ENCODE results near the gene UBE2E2. TPM values are rescaled to one million over a fixed set of nuclear protein-coding genes. Genes with fewer than 3 reads are reported as not detected.

The UBE2E2 gene
- total RNA-seq, 1 donor from 2014 or later, result 13.8 TPM

DNA sequence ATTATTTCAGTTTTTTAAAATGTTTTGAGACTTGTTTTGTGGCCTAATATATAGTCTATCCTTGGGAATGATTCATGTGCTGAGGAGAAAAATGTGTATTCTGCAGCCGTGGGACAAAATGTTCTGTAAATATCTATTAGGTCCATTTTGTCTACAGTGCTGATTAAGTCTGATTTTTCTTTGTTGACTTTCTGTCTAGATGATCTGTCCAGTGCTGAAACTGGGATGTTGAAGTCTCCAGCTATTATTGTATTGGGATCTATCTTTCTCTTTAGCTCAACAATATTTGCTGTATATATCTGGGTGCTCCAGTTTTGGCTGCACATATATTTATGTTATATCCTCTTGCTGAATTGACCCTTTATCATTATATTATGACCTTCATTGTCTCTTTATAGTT, 85.2 kb downstream of the UBE2E2 start:
- DNase-seq, result no peak
- intact Hi-C loops (cut with micrococcal nuclease), result no loop called here
- no peak overlapping the region for H3K4me3 Mint-ChIP-seq
- peaks cover 16% of the 10 kb centered on the region for H3K9me3 Mint-ChIP-seq
- H3K27ac Mint-ChIP-seq, result no peak overlapping the region
- no peaks in the 10 kb centered on the region for H3K4me1 Mint-ChIP-seq
- peaks cover 1% of the 10 kb centered on the region for H3K27me3 Mint-ChIP-seq
- no peaks in the 10 kb centered on the region for H3K36me3 Mint-ChIP-seq (ENCODE audit: low read depth)

DNA sequence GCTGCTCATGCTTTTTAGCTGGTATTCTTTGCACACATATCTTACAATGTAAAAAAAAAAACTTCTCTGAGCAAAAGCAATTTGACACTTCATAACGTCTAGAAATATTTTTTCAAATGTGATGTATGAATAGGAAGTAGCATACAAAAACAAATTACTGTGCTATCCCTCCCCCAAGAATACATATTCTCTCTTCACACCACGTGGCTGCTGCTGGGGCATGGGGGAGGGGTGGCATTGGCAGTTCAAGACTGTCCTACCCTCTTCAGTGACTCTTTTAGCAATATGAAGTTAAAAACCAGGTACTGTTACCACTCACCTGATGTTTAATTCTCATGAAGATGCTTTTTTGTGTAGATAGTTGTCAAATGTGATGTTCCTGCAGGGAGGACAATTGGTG, 85.6 kb downstream of the UBE2E2 start:
- no peak overlapping the region for H3K4me3 Mint-ChIP-seq
- H3K4me1 Mint-ChIP-seq, result no peaks in the 10 kb centered on the region
- peaks cover 16% of the 10 kb centered on the region for H3K9me3 Mint-ChIP-seq
- no peak for DNase-seq
- no peaks in the 10 kb centered on the region for H3K36me3 Mint-ChIP-seq (ENCODE audit: low read depth)
- H3K27ac Mint-ChIP-seq, result no peak overlapping the region
- peaks cover 1% of the 10 kb centered on the region for H3K27me3 Mint-ChIP-seq
- intact Hi-C loops (cut with micrococcal nuclease), result no loop called here

DNA sequence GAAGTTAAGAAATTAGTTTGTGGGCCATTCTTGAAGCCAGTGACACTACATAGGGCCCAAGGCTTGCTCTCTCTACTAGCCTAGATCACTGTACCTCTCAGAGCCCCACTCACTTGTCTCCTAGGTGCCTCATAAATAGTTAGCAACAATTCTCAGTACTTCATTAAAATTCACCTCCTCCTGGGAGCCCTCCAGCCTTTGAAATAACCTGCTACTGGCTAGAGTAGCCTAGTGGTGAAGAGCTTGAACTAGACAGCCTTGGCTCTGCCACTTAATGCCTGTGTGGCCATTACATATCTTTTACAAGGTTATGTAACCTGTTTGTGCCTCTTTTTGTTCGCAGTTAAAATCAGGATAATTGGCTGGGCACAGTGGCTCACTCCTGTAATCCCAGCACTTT, 89.3 kb downstream of the UBE2E2 start:
- peaks cover 1% of the 10 kb centered on the region for H3K27me3 Mint-ChIP-seq
- intact Hi-C loops (cut with micrococcal nuclease), result no loop called here
- DNase-seq, result no peak

DNA sequence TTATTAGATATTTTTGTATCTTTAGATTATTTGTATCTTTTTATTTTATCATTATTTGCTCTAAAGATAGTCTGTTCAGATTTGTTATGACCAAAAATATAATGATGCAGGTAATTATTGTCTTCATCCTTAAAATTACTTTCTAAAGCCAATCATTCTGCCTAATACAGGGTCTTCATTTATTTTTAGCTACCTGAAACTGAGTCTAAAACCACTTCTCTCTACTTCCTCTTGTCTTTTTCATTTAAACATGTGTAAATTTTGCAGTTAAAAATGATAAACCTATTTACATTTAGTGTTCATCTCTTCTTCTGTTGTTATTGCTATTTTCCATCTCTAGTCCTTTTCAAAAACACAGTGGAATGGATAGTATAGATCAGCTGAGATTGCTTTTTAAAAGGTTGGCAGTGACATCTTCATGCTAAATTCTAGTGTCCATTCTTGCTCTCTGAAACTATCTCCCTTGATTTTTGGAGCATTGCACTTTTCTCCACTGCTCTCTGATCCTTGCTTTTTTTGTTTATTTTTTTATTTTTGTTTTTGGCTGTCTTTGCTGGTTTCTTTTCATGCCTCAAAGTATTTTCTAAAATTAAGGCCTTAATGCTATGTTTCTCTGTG, 91.8 kb downstream of the UBE2E2 start:
- Mint-ChIP-seq H3K4me1 (no peaks in the 10 kb centered on the region), H3K27me3 (no peaks in the 10 kb centered on the region), H3K36me3 (ENCODE audit: low read depth) (no peaks in the 10 kb centered on the region), H3K27ac (no peak overlapping the region), H3K4me3 (no peak overlapping the region), H3K9me3 (peaks cover 16% of the 10 kb centered on the region)
- intact Hi-C loops (cut with micrococcal nuclease), result no loop called here
- DNase-seq, result no peak

More for the DNA sequence above, 89.3 kb downstream of the UBE2E2 start:
- Mint-ChIP-seq H3K27ac (no peak overlapping the region), H3K4me3 (no peak overlapping the region), H3K9me3 (peaks cover 14% of the 10 kb centered on the region), H3K4me1 (no peaks in the 10 kb centered on the region), H3K36me3 (ENCODE audit: low read depth) (no peaks in the 10 kb centered on the region)

DNA sequence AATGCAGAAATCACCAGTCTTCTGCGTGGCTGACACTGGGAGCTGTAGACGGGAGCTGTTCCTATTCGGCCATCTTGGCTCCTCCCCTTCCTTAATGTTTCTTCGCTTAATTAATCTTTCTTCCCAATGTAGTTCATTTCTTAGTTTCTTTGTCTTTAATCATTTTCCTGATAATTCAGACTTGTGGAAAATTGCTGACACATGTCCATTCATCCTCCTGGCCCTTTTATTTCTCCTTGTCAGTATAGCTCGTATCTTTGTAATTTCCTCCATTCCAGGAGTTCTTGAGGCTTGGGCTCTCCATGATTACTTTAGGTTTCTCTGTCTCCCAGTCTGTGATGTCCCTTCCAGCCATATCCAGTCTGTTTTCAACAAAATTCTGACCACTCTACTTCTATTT, 98.7 kb downstream of the UBE2E2 start:
- peaks cover 8% of the 10 kb centered on the region for H3K9me3 Mint-ChIP-seq
- H3K27ac Mint-ChIP-seq, result no peak overlapping the region
- H3K36me3 Mint-ChIP-seq (ENCODE audit: low read depth), result no peaks in the 10 kb centered on the region
- no peaks in the 10 kb centered on the region for H3K27me3 Mint-ChIP-seq
- intact Hi-C loops (cut with micrococcal nuclease), result no loop called here
- H3K4me3 Mint-ChIP-seq, result no peak overlapping the region
- DNase-seq, result no peak
- H3K4me1 Mint-ChIP-seq, result no peaks in the 10 kb centered on the region

DNA sequence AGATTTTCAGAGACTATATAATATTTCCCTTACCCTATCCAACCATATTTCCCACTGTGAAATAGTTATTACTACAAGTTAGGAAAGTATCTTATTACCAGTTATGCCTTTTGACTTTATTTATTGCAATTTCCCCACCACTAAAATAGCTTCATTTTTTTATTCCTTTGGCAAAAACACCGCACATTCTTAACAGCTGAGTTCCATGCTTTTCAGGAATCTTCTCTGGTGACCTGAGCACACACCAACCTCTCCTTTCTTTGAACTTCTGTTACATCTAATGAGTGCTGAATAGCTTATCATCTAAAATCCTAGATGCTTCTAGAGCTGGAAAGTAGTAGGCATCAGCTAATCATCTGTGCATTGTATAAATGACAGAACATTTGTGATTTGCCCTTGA, 99.1 kb downstream of the UBE2E2 start:
- Mint-ChIP-seq H3K9me3 (peaks cover 10% of the 10 kb centered on the region), H3K36me3 (ENCODE audit: low read depth) (no peaks in the 10 kb centered on the region), H3K27me3 (no peaks in the 10 kb centered on the region), H3K4me3 (no peak overlapping the region), H3K27ac (no peak overlapping the region), H3K4me1 (no peaks in the 10 kb centered on the region)
- no peak for DNase-seq
- intact Hi-C loops (cut with micrococcal nuclease), result no loop called here

DNA sequence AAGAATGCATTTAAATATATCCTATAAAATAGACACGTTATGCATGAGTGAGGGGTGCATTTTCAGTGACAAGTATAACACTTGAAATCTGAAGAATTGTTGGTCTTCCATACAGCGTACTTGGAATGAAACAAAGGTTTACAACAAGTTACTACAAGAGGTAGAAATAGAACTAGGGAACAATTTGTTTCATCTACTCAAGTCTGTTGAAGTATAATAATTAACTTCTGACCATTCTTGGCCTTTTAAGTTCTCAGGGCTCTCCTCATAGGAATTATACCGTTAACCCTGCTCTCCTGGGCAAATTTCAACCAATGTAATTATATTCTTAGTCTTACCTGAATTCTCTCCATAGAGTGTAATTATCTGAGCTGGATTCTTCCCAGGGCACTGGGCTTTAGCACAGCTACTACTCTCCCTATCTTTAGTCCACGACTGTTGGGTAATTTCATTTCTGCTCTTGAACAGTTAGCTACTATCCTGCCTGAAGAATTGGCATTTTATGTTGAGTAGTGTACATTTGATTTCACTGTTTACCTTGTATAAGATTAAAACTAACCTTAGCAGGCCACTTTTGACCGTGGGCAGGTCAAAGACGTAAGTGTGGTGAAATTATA, 100.6 kb downstream of the UBE2E2 start:
- Mint-ChIP-seq H3K4me1 (no peaks in the 10 kb centered on the region), H3K36me3 (ENCODE audit: low read depth) (no peaks in the 10 kb centered on the region), H3K27me3 (no peaks in the 10 kb centered on the region), H3K27ac (no peak overlapping the region), H3K4me3 (no peak overlapping the region), H3K9me3 (peaks cover 11% of the 10 kb centered on the region)
- DNase-seq, result no peak
- intact Hi-C loops (cut with micrococcal nuclease), result no loop called here

DNA sequence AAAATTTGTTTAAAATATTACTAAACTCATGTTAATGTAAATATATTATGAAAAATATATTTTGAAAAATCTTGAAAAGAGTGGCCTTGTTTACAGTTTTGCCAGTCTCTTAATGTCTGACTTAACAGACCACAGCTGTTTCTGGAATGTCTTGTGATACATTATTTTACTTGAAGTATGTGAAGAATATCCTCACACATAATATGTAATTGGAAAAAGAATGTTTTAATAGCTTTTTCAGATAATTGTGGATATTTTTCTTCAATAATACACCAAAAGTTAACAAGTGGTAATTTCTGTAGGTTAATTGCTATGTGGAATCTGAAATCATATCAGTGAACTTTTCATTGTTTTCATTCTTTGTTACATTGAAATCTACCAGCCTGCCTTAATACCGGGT, 101.3 kb downstream of the UBE2E2 start:
- Mint-ChIP-seq H3K36me3 (ENCODE audit: low read depth) (no peaks in the 10 kb centered on the region), H3K9me3 (peaks cover 4% of the 10 kb centered on the region), H3K27ac (no peak overlapping the region), H3K4me1 (no peaks in the 10 kb centered on the region), H3K4me3 (no peak overlapping the region), H3K27me3 (no peaks in the 10 kb centered on the region)
- intact Hi-C loops (cut with micrococcal nuclease), result no loop called here
- no peak for DNase-seq

DNA sequence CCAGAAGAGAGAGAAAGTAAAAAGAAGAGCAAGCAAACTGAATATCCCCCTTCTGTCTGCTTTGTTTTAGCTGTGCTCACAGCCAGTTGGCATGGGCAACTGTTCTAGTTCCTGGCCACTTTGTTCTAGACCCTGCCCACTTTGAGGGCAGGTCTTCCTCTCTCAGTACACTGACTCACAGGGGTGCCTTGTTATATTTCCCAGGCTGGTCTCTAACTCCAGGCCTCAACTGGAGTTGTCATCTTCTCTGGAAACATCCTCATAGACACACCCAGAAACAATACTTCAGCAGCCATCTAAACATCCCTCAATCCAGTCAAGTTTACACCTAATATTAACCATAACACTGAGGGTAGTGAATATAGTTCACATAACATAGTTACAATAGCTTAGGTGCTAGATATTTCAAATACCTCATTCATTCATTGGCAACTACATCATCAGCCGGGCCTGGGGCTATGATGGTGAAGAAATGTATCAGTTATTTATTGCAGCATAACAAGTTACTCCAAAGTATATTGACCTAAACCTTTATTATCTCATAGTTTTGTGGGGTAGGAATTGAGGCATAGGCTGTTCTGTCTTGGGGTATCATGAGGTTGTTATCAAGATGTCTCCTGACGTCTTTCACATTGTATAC, 106.0 kb downstream of the UBE2E2 start:
- no peaks in the 10 kb centered on the region for H3K4me1 Mint-ChIP-seq
- peaks cover 2% of the 10 kb centered on the region for H3K9me3 Mint-ChIP-seq
- H3K4me3 Mint-ChIP-seq, result no peak overlapping the region
- H3K36me3 Mint-ChIP-seq (ENCODE audit: low read depth), result no peaks in the 10 kb centered on the region
- H3K27me3 Mint-ChIP-seq, result no peaks in the 10 kb centered on the region
- DNase-seq, result no peak
- H3K27ac Mint-ChIP-seq, result no peak overlapping the region
- intact Hi-C loops (cut with micrococcal nuclease), result no loop called here

DNA sequence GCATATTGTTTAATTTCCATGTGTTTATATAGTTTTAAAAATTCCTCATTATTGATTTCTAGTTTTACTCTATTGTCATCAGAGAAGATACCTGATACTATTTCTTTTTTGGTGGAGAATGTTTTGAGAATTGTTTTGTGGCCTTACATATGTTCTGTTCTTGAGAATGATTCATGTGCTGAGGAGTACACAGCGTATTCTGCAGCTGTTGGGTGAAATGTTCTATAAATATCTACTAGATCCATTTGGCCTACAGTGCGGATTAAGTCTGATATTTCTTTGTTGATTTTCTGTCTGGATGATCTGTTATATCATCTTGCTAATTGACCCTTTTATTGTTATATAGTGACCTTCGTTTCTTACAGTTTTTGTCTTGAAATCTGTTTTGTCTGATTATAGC, 109.7 kb downstream of the UBE2E2 start:
- no peaks in the 10 kb centered on the region for H3K36me3 Mint-ChIP-seq (ENCODE audit: low read depth)
- H3K9me3 Mint-ChIP-seq, result peaks cover 12% of the 10 kb centered on the region
- no peak overlapping the region for H3K27ac Mint-ChIP-seq
- H3K27me3 Mint-ChIP-seq, result no peaks in the 10 kb centered on the region
- DNase-seq, result no peak
- H3K4me3 Mint-ChIP-seq, result no peak overlapping the region
- no peaks in the 10 kb centered on the region for H3K4me1 Mint-ChIP-seq
- intact Hi-C loops (cut with micrococcal nuclease), result no loop called here

DNA sequence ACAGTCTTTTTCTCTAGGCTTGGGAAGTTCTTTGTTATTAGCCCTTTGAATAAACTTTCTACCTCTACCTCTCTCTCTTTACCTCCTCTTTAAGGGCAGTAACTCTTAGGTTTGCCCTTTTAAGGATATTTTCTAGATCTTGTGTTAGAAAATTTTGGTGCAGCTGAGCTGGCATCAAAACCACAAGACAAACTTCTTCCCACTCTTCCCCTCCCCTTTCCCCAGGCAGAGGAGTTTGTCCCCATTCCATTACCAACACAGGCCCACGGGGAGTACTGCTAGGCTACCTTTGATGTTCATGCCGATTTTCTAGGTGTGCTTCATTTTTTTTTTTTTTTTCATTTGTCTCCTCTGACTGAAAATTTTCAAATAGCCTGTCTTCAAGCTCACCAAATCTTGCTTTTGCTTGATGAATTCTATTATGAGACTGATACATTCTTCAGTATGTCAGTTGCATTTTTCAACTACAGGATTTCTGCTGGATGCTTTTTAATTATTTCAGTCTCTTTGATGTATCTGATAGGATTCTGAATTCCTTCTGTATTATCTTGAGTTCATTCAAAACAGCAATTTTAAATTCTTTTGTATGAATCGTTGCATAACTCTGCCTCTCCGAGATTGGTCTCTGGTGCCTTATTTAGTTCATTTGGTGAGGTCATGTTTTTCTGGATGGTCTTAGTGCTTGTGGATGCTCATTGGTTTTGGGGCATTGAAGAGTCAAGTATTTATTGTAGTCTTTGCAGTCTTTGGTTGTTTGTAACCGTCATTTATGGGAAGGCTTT, 112.0 kb downstream of the UBE2E2 start:
- Mint-ChIP-seq H3K27ac (no peak overlapping the region), H3K9me3 (peaks cover 12% of the 10 kb centered on the region), H3K27me3 (no peaks in the 10 kb centered on the region), H3K36me3 (ENCODE audit: low read depth) (no peaks in the 10 kb centered on the region), H3K4me3 (no peak overlapping the region), H3K4me1 (no peaks in the 10 kb centered on the region)
- no peak for DNase-seq
- intact Hi-C loops (cut with micrococcal nuclease), result no loop called here

DNA sequence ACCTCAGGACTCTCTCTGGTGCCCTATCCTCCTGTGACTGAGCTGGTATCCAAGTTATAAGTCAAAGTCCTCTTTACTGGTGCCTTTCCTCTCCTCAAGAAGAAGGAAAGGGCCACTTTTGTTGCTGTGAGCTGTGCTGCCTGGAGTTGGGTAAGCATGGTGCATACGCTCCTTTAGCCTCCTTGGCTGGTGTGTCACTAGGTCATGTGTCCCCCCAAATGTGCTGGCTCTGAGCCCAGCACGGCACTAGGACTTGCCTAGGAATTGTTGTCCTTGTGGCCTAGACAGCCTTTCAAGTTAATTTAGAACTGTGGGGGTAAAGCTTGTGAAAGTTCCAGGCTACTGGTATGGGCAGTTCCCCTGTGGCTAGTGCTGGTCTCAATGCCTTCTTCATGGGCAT, 113.8 kb downstream of the UBE2E2 start:
- Mint-ChIP-seq H3K9me3 (peaks cover 12% of the 10 kb centered on the region), H3K27ac (no peak overlapping the region), H3K36me3 (ENCODE audit: low read depth) (no peaks in the 10 kb centered on the region), H3K4me3 (no peak overlapping the region), H3K27me3 (no peaks in the 10 kb centered on the region), H3K4me1 (no peaks in the 10 kb centered on the region)
- intact Hi-C loops (cut with micrococcal nuclease), result no loop called here
- DNase-seq, result no peak

DNA sequence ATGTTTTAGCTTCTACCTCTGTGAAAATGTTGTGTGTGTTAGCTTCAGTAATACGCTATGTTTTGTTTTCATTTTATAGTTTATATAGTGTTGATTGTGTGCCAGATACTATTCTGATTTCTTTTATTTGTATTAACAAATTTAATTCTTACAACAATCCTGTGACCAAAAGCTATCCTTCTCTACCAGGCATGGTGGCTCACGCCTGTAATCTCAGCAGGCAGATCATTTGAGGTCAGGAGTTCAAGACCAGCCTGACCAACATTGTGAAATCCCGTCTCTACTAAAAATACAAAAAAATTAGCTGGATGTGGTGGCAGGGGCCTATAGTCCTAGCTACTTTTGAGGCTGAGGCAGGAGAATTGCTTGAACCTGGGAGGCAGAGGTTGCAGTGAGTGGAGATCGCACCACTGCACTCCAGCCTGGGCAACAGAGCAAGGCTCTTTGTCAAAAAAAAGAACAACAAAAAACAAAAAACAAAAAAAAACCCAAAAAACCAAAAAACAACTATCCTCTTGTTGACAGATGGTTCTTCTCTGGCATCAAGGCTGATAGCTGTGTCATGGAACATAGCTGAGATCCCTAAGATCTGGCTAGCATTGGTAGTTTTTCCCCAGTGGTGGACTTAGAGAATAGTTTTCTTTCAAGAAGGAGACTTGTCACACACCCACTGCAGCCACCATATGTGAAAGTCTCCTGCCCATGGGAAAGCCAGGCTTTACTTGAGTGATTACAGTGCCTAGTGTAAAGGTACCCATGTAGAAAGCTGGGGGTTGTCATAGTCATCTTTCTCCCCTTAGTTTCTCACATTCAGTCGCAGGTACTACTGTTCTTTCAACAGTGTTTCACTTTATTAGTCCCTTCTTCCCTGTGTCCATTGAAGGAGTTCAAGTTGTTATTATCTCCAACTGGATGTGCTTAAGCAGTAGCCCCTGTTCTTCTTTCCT, 116.5 kb downstream of the UBE2E2 start:
- Mint-ChIP-seq H3K4me3 (no peak overlapping the region), H3K36me3 (ENCODE audit: low read depth) (no peaks in the 10 kb centered on the region), H3K27ac (no peak overlapping the region), H3K27me3 (no peaks in the 10 kb centered on the region), H3K4me1 (peaks cover 2% of the 10 kb centered on the region), H3K9me3 (peaks cover 9% of the 10 kb centered on the region)
- intact Hi-C loops (cut with micrococcal nuclease), result no loop called here
- no peak for DNase-seq
